Stimulated activated CD8-positive, alpha-beta memory T cell treated with anti-CD3 and anti-CD28 coated beads, Interleukin-15, amount 100 ng/mL, for 48 hours (primary cell): Measurements from ENCODE around the gene GFAP.

ENCODE experiments used
- DNase-seq, 2 donors: peaks; one replicate each; pipeline ENCODE4 v3.0.0-alpha.2; 2020; ENCODE audit warnings: low read depth in 2 of 2

GFAP gene

DNA sequence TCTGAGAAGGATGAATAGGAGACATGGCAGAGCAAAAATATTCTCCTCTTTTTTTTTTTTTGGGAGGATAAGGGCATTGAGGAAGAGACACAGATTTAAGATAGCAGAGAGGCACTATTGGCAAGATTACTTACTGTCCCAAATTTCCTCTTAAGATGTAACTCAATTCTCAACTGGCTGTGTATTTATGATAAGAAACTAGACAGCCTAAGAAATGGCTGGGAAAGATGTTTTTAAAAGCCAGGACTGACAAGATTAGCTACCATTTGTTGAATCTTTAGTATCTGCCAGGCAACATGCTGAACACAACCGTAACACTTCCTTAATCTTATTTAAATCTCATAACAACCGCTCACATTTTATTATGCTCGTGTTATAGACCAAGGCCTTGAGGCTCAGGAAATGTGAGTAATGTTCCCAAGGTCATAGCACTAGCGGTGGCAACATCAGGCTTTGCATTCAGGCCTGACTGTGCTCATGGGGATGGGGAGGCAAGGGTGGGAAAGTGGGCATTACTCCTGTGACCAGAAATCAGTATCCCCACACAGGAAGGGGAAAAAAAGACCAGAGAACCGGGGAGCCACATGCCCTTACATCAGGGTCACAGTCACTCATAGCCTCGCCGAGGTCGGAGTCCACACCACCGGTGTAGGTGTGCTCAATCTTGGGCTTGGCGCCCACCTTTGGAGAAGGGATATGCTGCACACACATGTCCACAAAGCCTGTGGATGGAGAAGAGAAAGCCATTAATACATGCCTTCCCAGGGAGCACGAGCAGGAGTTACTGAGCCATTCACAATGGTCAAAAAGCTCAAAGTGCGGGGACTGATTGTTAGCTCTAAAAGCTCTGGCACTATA is 52.0 kb downstream of the GFAP start:
- no peak for DNase-seq

DNA sequence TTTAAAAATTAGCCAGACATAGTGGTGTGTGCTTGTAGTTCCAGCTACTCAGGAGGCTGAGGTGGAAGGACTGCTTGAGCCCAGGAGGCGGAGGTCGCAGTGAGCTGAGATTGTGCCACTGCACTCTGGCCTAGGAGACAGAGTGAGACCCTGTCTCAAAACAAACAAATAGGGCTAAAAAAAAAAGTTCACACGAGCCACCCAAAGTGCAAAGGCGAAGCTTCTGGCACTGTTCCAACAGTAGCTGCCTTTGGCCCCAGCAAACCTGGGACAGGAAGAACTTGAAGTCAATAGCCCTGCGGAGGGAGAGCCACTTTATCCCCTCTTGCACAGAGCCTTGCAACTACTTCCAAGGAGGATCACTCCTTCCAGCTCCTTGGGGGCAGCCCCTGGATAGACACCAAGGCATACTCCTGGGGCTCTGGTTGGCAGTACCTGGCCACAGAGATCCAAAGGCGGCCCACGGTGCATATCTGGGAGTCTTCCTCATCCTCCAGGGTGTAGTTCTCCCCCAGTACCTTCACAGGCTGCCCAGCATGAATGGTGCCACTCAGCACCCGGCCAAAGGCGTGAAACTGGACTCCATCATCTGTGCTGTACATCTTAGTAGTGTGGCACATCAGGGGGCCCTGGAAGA is 52.9 kb downstream of the GFAP start:
- no peak for DNase-seq

DNA sequence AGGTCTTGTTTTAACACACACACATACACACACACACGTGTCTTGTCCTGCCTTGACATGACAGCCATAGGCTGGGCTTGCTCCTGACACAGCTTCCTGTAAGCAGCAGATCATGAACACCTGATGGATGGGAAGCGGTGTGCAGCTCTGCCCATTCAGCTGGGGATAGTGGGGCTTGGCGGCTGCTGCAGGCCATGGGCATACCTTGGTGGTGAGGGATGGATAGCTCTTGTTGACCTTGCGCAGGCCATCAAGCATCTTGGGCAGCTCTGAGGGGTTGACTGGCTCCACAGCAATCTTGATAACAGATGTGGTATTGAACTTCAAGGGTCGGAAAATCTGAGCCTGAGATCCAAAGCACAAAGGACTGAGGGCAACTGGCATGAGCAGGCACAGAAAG is 55.6 kb downstream of the GFAP start:
- DNase-seq: no peak

- no peak for DNase-seq
Observed at GRCh38 chr17:44854192-44854591, 61.1 kb downstream of the GFAP start.
